Body of pancreas (tissue), 4 donors: Measurements from ENCODE around the gene TTLL9.

Experiments
- CTCF ChIP-seq, 7 experiments: fragments of 450-650 bp in 4 of 7; fragments of 200-600 bp in 3 of 7; sonication (generic) in 3 of 7; IDR thresholded peaks; one replicate each; pipeline ENCODE4 v1.5.1; 2016 to 2019; ENCODE audit warnings: antibody characterized with exemption in 7 of 7
- POLR2A ChIP-seq, 3 donors: fragments of 450-650 bp; IDR thresholded peaks; one replicate each; pipeline ENCODE4 v1.6.1; 2016; ENCODE audit warnings: antibody characterized with exemption in 3 of 3, mild to moderate bottlenecking in 2 of 3

DNA sequence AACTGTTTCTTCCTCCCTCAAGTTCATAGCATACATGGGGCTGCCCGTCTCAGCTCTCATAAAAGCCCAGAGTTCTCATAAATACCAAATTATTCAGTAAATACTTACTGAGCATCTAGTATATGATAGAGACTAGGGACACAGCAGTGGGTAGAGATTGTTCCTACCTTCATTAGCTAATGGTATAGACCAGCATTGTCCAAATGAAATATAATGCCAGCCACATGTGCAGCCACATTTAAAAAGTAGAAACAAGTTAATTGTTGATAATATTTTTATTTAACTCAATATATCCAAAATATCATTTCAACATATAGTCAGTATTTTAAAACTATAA lies 1.2 kb downstream of the TTLL9 start:
- no peak for TF ChIP-seq POLR2A (IDR thresholded peaks at IDR 0.05)
- no peak for TF ChIP-seq CTCF (IDR thresholded peaks at IDR 0.05)
